ENCODE data around the gene FADS3. TPM values are rescaled to one million over a fixed set of nuclear protein-coding genes. Genes with fewer than 3 reads are reported as not detected.

Gene FADS3
- total and polyA plus RNA-seq, 2 of the 4 experiments (the other 2 are of a cell fraction), result 54.5 to 110 TPM

DNA sequence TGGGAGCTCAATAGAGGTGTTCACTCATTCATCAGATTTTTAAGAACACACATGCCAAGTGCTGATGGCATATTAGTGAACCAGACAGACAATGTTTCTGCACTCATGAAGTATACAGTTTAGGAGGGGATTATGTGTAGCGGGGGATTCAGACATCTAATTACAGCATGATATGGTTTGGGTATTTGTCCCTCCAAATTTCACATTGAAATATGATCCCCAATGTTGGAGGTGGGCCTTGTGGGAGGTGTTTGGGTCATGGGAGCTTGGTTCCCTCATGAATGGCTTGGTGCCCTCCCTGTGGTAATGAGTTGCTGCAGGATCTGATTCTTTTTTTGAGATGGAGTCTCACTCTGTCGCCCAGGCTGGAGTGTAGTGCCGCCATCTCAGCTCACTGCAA, 34.9 kb upstream of the FADS3 start:
- POLR2A ChIA-PET (ENCODE audit: unreplicated experiment), result interaction anchor here (0.7 kb wide), 1 partner anchor 8 kb away, joined by 4 read pairs; no protein-coding TSS in a partner anchor
- Histone ChIP-seq H3K18ac (ENCODE audit: low read depth, low read length) (no peak overlapping the region), H3K4me2 (ENCODE audit: low read depth, low read length) (no peak overlapping the region)

More for the DNA sequence above, 34.9 kb upstream of the FADS3 start:
- no peak overlapping the region for H3K27ac ChIP-seq (ENCODE audit: insufficient read depth, low read length)
- ATAC-seq (ENCODE audit: low read depth) (no peak), DNase-seq (no peak)
- H3K23ac ChIP-seq (ENCODE audit: low read depth, low read length), result no peak overlapping the region
- no peak overlapping the region for H3K9ac ChIP-seq (ENCODE audit: low read depth, low read length)
- no peak overlapping the region for H3K56ac ChIP-seq (ENCODE audit: extremely low read depth, insufficient read depth, low read length)
- no peak overlapping the region for H3K14ac ChIP-seq (replicated peaks; ENCODE audit: low read depth, low read length)
- no TSS peak for BruUV-seq (replicated peaks)
- no peak overlapping the region for H2BK120ac ChIP-seq (ENCODE audit: low read depth, low read length)
- no peak overlapping the region for H2AFZ ChIP-seq (replicated peaks; ENCODE audit: low read length, poor library complexity)
- H4K20me1 ChIP-seq (ENCODE audit: insufficient read depth, low read length), result no peaks in the 10 kb centered on the region
- no peak overlapping the region for H2AK5ac ChIP-seq (ENCODE audit: low read depth, low read length)
- no peaks in the 10 kb centered on the region for H3K9me3 ChIP-seq (ENCODE audit: control insufficient read depth, insufficient read depth, low read length)
- no peak overlapping the region for H3K4ac ChIP-seq (ENCODE audit: low read depth, low read length)
- no peak overlapping the region for H3K4me3 ChIP-seq (ENCODE audit: insufficient read depth, low read depth, low read length)
- TF ChIP-seq POLR2A (IDR thresholded peaks at IDR 0.05; ENCODE audit: low read depth, low read length) (no peak), FOS (IDR thresholded peaks at IDR 0.05; ENCODE audit: low read depth, low read length) (no peak), BHLHE40 (IDR thresholded peaks at IDR 0.05; ENCODE audit: low read depth, low read length) (no peak), NFE2L2 (IDR thresholded peaks at IDR 0.05; ENCODE audit: low read depth, low read length) (no peak), RCOR1 (IDR thresholded peaks at IDR 0.05; ENCODE audit: insufficient replicate concordance, low read length) (no peak), MXI1 (IDR thresholded peaks at IDR 0.05; ENCODE audit: borderline replicate concordance, low read depth, low read length) (no peak), RFX5 (IDR thresholded peaks at IDR 0.05; ENCODE audit: low read depth, low read length) (no peak), RAD21 (IDR thresholded peaks at IDR 0.05; ENCODE audit: low read length) (no peak)
- TF ChIP-seq, protein P1, sequence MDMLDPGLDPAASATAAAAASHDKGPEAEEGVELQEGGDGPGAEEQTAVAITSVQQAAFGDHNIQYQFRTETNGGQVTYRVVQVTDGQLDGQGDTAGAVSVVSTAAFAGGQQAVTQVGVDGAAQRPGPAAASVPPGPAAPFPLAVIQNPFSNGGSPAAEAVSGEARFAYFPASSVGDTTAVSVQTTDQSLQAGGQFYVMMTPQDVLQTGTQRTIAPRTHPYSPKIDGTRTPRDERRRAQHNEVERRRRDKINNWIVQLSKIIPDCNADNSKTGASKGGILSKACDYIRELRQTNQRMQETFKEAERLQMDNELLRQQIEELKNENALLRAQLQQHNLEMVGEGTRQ (IDR thresholded peaks at IDR 0.05; ENCODE audit: low read depth, low read length), result no peak
- TF ChIP-seq, protein P2, sequence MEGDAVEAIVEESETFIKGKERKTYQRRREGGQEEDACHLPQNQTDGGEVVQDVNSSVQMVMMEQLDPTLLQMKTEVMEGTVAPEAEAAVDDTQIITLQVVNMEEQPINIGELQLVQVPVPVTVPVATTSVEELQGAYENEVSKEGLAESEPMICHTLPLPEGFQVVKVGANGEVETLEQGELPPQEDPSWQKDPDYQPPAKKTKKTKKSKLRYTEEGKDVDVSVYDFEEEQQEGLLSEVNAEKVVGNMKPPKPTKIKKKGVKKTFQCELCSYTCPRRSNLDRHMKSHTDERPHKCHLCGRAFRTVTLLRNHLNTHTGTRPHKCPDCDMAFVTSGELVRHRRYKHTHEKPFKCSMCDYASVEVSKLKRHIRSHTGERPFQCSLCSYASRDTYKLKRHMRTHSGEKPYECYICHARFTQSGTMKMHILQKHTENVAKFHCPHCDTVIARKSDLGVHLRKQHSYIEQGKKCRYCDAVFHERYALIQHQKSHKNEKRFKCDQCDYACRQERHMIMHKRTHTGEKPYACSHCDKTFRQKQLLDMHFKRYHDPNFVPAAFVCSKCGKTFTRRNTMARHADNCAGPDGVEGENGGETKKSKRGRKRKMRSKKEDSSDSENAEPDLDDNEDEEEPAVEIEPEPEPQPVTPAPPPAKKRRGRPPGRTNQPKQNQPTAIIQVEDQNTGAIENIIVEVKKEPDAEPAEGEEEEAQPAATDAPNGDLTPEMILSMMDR (conservative IDR thresholded peaks at IDR 0.05; ENCODE audit: low read depth, low read length), result no peak
- TF ChIP-seq, protein P3, sequence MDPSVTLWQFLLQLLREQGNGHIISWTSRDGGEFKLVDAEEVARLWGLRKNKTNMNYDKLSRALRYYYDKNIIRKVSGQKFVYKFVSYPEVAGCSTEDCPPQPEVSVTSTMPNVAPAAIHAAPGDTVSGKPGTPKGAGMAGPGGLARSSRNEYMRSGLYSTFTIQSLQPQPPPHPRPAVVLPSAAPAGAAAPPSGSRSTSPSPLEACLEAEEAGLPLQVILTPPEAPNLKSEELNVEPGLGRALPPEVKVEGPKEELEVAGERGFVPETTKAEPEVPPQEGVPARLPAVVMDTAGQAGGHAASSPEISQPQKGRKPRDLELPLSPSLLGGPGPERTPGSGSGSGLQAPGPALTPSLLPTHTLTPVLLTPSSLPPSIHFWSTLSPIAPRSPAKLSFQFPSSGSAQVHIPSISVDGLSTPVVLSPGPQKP (IDR thresholded peaks at IDR 0.05; ENCODE audit: borderline replicate concordance, low read depth, low read length), result no peak
- H2AK9ac ChIP-seq (replicated peaks; ENCODE audit: low read depth, low read length, poor library complexity), result no peak overlapping the region
- in situ Hi-C loops (cut with MboI; ENCODE audit: low sequenced_read_pairs) (no loop called here), dilution Hi-C loops (cut with HindIII; ENCODE audit: low sequenced_read_pairs, unreplicated experiment) (no loop called here), intact Hi-C loops (cut with micrococcal nuclease) (no loop called here)
- no peak overlapping the region for H4K91ac ChIP-seq (ENCODE audit: insufficient read depth, low read depth, low read length)
- H3K9me1 ChIP-seq (ENCODE audit: insufficient read depth, low read length), result no peaks in the 10 kb centered on the region
- H2BK15ac ChIP-seq (ENCODE audit: low read depth, low read length), result no peak overlapping the region
- H3K27me3 ChIP-seq (ENCODE audit: control insufficient read depth, insufficient read depth, low read length), result peaks cover 8% of the 10 kb centered on the region
- no peaks in the 10 kb centered on the region for H3K36me3 ChIP-seq (ENCODE audit: control insufficient read depth, insufficient read depth, low read length)
- no peak overlapping the region for H4K5ac ChIP-seq (ENCODE audit: low read depth, low read length)
- H4K8ac ChIP-seq (ENCODE audit: low read depth in 2 of 2, low read length in 2 of 2), result no peak overlapping the region
- no peaks in the 10 kb centered on the region for H3K79me1 ChIP-seq (ENCODE audit: low read depth in 1 of 2, low read length in 2 of 2)
- WGBS, 2 experiments (ENCODE audit: extremely low coverage in 2 of 2, insufficient read length in 1 of 2), result 100% methylated on average over 1 of the region's 3 CpGs; no CpG with 5 or more reads in 1 of the 2 experiments
- peaks cover 16% of the 10 kb centered on the region; the same call in 1 of the 2 replicates for H3K4me1 ChIP-seq (ENCODE audit: control insufficient read depth, insufficient read depth, low read length)
- no peak overlapping the region for H2BK5ac ChIP-seq (ENCODE audit: low read depth, low read length, poor library complexity, severe bottlenecking)
- no peak overlapping the region for H2BK20ac ChIP-seq (ENCODE audit: low read depth, low read length)
- CTCF ChIA-PET, result interaction anchor here (1.7 kb wide), 1 partner anchor 156 kb away, joined by 7 read pairs; no protein-coding TSS in a partner anchor
